Endothelial cell (in vitro differentiated cells): ENCODE measurements around the gene TSPAN15. TPM values are rescaled to one million over a fixed set of nuclear protein-coding genes. Genes with fewer than 3 reads are reported as not detected.
A peak's percentile ranks its signal among the peaks of the same experiment; 100 is the strongest.
"Not testable (repeated sequence)": the region's sequence is repeated elsewhere in the genome, so short reads cannot be mapped to it uniquely, and the experiment has no call there.

ENCODE experiments used
- DNase-seq: peaks from one replicate; pipeline ENCODE4 v3.0.0; 2021; ENCODE audit warnings: low spot score
- H3K27ac Mint-ChIP-seq: one replicate; pipeline ENCODE4 v1.8.0; 2021; ENCODE audit warnings: mixed read lengths, inconsistent platforms; ENCODE audit not compliant: unreplicated experiment
- H3K27me3 Mint-ChIP-seq: one replicate; pipeline ENCODE4 v1.8.0; 2021; ENCODE audit warnings: mild to moderate bottlenecking, moderate library complexity, mixed read lengths, inconsistent platforms; ENCODE audit not compliant: unreplicated experiment
- H3K36me3 Mint-ChIP-seq: one replicate; pipeline ENCODE4 v1.8.0; 2021; ENCODE audit warnings: mild to moderate bottlenecking, low read depth, mixed read lengths, inconsistent platforms; ENCODE audit not compliant: unreplicated experiment
- H3K4me1 Mint-ChIP-seq: one replicate; pipeline ENCODE4 v1.8.0; 2021; ENCODE audit warnings: mild to moderate bottlenecking, mixed read lengths, inconsistent platforms; ENCODE audit not compliant: unreplicated experiment
- H3K4me3 Mint-ChIP-seq: one replicate; pipeline ENCODE4 v1.8.0; 2021; ENCODE audit warnings: mild to moderate bottlenecking, mixed read lengths, inconsistent platforms; ENCODE audit not compliant: unreplicated experiment
- H3K9me3 Mint-ChIP-seq: one replicate; pipeline ENCODE4 v1.8.0; 2021; ENCODE audit warnings: mixed read lengths, inconsistent platforms; ENCODE audit not compliant: unreplicated experiment
- total RNA-seq: library from RNA; stranded (reverse); fragmentation: NEBNext Ultra II Directional; extraction: Animal tissue kit (Norgen Biotek cat#: 25700); gene quantifications from one replicate; pipeline ENCODE4 v1.2.1, GENCODE V29; 2021; ENCODE audit not compliant: unreplicated experiment
- TF ChIP-seq, protein P1 (sequence below): fragments of 200-600 bp; sonication (generic); IDR thresholded peaks from one replicate; pipeline ENCODE4 v1.5.0; 2021; ENCODE audit warnings: antibody characterized with exemption; ENCODE audit not compliant: unreplicated experiment

The TSPAN15 gene
- total RNA-seq, 1 donor from 2014 or later = 195 TPM

DNA sequence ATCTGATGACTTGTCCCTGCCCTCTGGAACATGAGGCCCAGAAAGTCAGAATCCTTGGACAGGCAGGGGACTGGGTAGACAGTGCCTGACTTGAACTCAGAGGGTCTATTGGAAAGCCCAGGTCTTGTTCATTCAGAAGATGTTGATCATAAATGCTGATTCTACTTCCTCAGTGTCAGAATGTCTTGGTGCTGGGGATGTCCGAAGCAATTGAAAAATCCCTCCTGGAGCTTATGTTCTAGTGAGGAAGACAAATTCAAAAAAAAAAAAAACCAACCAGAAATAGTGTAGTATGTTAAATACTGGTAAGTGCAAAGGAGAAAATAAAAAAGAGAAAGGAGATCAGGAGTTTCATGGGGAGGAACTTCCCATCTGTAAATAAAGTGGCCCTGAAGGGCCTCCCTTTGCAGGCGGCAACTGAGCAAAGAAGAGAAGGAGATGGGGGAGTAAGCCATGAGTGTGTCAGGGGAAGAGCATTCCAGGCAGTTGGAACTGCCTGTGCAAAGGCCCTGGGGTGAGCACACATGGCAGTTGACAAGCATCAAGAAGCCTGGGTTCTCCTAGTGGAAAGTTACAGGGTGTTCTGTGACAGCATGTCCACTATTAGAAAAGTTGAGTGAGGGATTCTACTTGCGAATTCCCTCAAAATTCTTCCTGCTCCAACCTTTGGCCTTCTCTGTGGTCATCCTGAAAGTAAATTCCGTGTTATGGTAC lies 30.7 kb downstream of the TSPAN15 start:
- H3K9me3 Mint-ChIP-seq = no peaks in the 10 kb centered on the region
- H3K27me3 Mint-ChIP-seq = peaks cover 13% of the 10 kb centered on the region
- H3K4me1 Mint-ChIP-seq = peaks cover 84% of the 10 kb centered on the region
- DNase-seq = no peak
- peaks cover 27% of the 10 kb centered on the region for H3K36me3 Mint-ChIP-seq
- TF ChIP-seq, protein P1, sequence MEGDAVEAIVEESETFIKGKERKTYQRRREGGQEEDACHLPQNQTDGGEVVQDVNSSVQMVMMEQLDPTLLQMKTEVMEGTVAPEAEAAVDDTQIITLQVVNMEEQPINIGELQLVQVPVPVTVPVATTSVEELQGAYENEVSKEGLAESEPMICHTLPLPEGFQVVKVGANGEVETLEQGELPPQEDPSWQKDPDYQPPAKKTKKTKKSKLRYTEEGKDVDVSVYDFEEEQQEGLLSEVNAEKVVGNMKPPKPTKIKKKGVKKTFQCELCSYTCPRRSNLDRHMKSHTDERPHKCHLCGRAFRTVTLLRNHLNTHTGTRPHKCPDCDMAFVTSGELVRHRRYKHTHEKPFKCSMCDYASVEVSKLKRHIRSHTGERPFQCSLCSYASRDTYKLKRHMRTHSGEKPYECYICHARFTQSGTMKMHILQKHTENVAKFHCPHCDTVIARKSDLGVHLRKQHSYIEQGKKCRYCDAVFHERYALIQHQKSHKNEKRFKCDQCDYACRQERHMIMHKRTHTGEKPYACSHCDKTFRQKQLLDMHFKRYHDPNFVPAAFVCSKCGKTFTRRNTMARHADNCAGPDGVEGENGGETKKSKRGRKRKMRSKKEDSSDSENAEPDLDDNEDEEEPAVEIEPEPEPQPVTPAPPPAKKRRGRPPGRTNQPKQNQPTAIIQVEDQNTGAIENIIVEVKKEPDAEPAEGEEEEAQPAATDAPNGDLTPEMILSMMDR = no peak
- H3K27ac Mint-ChIP-seq = peak overlapping the region; percentile 100
- H3K4me3 Mint-ChIP-seq = peak overlapping the region; percentile 14

DNA sequence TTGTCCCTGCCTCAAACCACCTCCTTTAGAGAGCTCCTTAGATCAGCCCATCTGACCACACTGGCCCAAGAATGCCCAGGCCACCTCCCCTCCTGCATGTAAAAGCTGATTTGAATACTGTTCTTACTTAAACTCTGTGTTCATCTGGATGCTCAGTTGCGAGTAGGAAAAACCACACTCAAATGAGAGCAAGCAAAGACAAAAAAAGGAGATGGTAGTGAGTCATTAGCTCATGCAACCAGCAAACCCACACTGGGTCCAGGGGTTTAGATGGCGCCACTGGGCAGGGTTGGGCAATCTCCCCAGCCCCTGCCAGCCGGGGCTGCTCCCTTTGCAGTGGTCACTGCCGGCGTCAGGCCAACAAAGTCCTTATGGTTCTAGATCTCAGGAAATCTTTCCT lies 32.7 kb downstream of the TSPAN15 start:
- H3K4me1 Mint-ChIP-seq = peaks cover 65% of the 10 kb centered on the region
- no peak for DNase-seq
- TF ChIP-seq, protein P1 = no peak
- peaks cover 40% of the 10 kb centered on the region for H3K36me3 Mint-ChIP-seq
- peak overlapping the region; percentile 56 for H3K4me3 Mint-ChIP-seq
- no peaks in the 10 kb centered on the region for H3K9me3 Mint-ChIP-seq
- H3K27me3 Mint-ChIP-seq = peaks cover 14% of the 10 kb centered on the region
- H3K27ac Mint-ChIP-seq = no peak overlapping the region

DNA sequence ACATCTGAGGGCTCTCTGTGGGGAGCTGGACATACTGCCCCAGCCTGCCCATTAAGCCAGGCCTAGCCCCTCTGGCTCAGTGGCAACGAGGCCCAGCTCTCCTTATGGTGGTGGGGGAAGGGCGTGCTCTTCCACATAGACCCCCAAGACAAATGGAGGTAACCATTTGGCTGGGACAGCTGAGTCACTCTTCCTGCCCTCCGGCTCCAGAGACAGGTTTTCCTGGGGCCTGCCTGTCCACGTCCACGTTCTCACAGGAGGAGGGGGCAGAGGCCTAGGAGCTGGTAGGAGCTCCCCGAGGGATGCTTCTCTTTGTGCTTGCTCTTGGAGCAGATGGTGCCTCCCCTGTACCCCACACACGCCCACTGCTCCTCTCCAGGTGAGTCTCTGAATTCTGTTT lies 33.5 kb downstream of the TSPAN15 start:
- TF ChIP-seq, protein P1 = no peak
- no peak overlapping the region for H3K27ac Mint-ChIP-seq

DNA sequence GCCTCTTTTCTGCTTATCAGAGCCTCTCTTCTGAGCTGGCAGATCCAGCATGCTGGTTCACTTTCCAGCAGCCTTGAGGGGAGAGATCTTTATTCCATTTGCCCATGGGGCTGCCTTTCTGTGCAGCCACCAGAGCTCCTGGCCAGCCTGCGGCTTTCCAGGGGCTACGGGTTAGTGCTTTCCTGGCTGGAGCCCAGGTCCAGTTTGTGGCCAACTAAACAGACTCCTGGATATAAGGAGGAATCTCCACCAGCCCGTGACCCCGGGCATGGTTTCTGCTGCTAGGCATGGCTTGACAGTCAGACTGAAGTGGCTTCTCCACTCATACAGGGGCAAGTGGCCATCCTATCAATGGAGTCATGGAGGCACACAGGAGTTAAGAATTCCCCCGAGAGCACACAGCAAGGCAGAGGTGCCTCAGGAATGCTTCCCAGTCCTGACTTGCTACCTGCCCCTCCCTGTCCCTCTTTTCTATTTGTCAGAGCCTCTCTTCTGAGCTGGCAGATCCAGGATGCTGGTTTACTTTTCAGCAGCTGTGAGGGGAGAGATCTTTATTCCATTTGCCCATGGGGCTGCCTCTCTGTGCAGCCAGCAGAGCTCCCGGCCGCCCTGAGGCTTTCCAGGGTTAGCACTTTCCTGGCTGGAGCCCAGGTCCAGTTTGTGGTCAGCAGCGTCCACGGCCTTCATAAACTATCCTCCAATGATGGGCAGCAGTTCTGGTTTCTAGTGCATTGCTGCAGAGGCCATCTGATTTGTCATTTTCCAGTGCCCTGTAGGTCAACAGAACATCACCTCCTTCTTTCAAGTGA lies 35.9 kb downstream of the TSPAN15 start:
- H3K36me3 Mint-ChIP-seq = peaks cover 38% of the 10 kb centered on the region
- peaks cover 35% of the 10 kb centered on the region for H3K4me1 Mint-ChIP-seq
- no peak overlapping the region for H3K4me3 Mint-ChIP-seq
- no peaks in the 10 kb centered on the region for H3K9me3 Mint-ChIP-seq
- H3K27me3 Mint-ChIP-seq = peaks cover 14% of the 10 kb centered on the region
- DNase-seq = no peak
- TF ChIP-seq, protein P1 = no peak
- no peak overlapping the region for H3K27ac Mint-ChIP-seq

More for the DNA sequence above, 33.5 kb downstream of the TSPAN15 start:
- Mint-ChIP-seq H3K9me3 (no peaks in the 10 kb centered on the region), H3K4me3 (peak overlapping the region; percentile 65), H3K36me3 (peaks cover 43% of the 10 kb centered on the region), H3K4me1 (peaks cover 58% of the 10 kb centered on the region), H3K27me3 (peaks cover 14% of the 10 kb centered on the region)
- DNase-seq = no peak

DNA sequence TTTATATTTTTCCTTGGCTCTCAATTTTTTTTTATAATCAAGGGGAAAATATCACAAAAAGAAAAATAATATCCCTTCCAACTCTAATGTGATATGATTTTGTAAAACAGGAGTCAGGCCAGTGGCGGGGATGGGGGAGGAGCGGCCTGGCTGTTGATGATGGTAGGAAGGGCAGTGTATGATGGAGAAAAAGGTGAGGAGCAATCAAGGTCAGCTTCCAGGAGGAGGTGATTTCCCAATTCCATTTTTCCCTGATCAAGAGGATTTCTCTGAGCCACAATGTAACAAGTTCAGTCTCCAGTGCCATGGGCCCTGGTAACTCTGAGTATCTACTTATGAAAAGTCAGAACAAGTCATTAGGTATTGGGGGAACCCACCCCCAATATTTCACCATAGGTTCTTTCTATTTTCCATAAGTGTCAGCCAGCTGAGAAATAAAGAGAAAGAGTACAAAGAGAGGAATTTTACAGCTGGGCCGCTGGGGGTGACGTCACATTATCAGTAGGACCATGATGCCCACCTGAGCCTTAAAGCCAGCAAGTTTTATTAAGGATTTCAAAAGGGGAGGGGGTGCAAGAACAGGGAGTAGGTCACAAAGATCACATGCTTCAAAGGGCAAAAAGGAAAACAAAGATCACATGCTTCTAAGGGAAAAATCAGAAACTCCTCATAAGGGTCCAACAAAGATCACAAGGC lies 37.0 kb downstream of the TSPAN15 start:
- Mint-ChIP-seq H3K4me1 (peaks cover 26% of the 10 kb centered on the region), H3K4me3 (peak overlapping the region; percentile 2), H3K36me3 (peaks cover 38% of the 10 kb centered on the region)
- H3K27me3 Mint-ChIP-seq, H3K27ac Mint-ChIP-seq, H3K9me3 Mint-ChIP-seq, DNase-seq: not testable (repeated sequence)

DNA sequence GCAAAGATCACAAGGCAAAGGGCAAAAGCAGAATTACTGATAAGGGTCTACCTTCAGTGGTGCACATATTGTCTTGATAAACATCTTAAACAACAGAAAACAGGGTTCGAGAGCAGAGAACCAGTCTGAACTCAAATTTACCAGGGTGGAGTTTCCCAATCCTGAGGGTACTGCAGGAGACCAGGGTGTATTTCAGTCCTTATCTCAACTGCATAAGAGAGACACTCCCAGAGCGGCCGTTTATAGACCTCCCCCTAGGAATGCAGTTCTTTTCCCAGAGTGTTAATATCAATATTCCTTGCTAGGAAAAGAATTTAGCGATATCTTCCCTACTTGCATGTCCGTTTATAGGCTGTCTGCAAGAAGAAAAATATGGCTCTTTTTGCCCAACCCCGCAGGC lies 37.6 kb downstream of the TSPAN15 start:
- H3K4me3 Mint-ChIP-seq = peak overlapping the region; percentile 2
- H3K4me1 Mint-ChIP-seq = peaks cover 22% of the 10 kb centered on the region
- H3K9me3 Mint-ChIP-seq, H3K27ac Mint-ChIP-seq, H3K27me3 Mint-ChIP-seq, DNase-seq: not testable (repeated sequence)
- H3K36me3 Mint-ChIP-seq = peaks cover 35% of the 10 kb centered on the region
